ENCODE measurements around the gene AIFM1. TPM values are rescaled to one million over a fixed set of nuclear protein-coding genes. Genes with fewer than 3 reads are reported as not detected.

The AIFM1 gene
- total and polyA plus RNA-seq, 7 experiments from 2014 or later: 11.6 to 35.8 (median 24.8) TPM

Other genes with a start within 250 kb of the AIFM1 start
- 1 to 10 TPM; 5.8 to 8.9 (median 8.2) TPM for gene BCORL1, start 183.2 kb downstream of the AIFM1 start, total RNA-seq
- 1 to 10 TPM in 1 of 2 donors, under 1 TPM in 1; 0.64 to 2.5 TPM for gene BCORL1, start 183.2 kb downstream of the AIFM1 start, polyA plus RNA-seq
- 10 to 100 TPM; 20.7 to 48.9 (median 23.7) TPM for gene ELF4, start 55.3 kb downstream of the AIFM1 start, total RNA-seq
- gene ELF4, start 55.3 kb downstream of the AIFM1 start, polyA plus RNA-seq: 10 to 100 TPM in 1 of 2 donors, 1 to 10 TPM in 1; 8.5 to 16.9 TPM
- 10 to 100 TPM in 3 of 5 experiments, 1 to 10 TPM in 2; 2.9 to 25.6 (median 11.9) TPM for gene RAB33A, start 6.1 kb upstream of the AIFM1 start, total RNA-seq
- gene RAB33A, start 6.1 kb upstream of the AIFM1 start, polyA plus RNA-seq: 10 to 100 TPM in 1 of 2 donors, 1 to 10 TPM in 1; 7.6 to 15.6 TPM
- 1 to 10 TPM; 3.9 to 5.6 (median 4.4) TPM for gene ZNF280C, start 103.1 kb upstream of the AIFM1 start, total RNA-seq
- 1 to 10 TPM; 2.4 to 2.5 TPM for gene ZNF280C, start 103.1 kb upstream of the AIFM1 start, polyA plus RNA-seq
- gene SLC25A14, start 174.1 kb upstream of the AIFM1 start, total RNA-seq: 10 to 100 TPM; 10.7 to 14.3 (median 13.8) TPM
- gene SLC25A14, start 174.1 kb upstream of the AIFM1 start, polyA plus RNA-seq: 1 to 10 TPM; 5.5 to 7.4 TPM
- gene GPR119, start 219.8 kb upstream of the AIFM1 start, total RNA-seq: not detected
- not detected for gene GPR119, start 219.8 kb upstream of the AIFM1 start, polyA plus RNA-seq
- gene RBMX2, start 236.1 kb upstream of the AIFM1 start, total RNA-seq: 10 to 100 TPM; 15.9 to 31.4 (median 26.4) TPM
- 10 to 100 TPM; 14.9 to 25.0 TPM for gene RBMX2, start 236.1 kb upstream of the AIFM1 start, polyA plus RNA-seq

All from naive thymus-derived CD4-positive, alpha-beta T cell (primary cell).